COLO668 (cell line): ENCODE measurements around the gene SYT12.

Source experiments
- DNase-seq: peaks from one replicate; lab custom pipeline; 2025; ENCODE audit not compliant: unreplicated experiment; lab: John Stamatoyannopoulos, UW

Gene SYT12

GRCh38 chr11:67054836-67055523 is 32.0 kb downstream of the SYT12 start:
- DNase-seq, result peak; percentile 74

- peak; percentile 23 for DNase-seq
Measured at GRCh38 chr11:67055812-67056211, 32.9 kb downstream of the SYT12 start.

GRCh38 chr11:67056267-67057204 is 33.6 kb downstream of the SYT12 start, which contains the start of gene RHOD:
RHOD (plus strand) TSS chr11:67056847; CDS start chr11:67056903, 56 bp downstream.
- peak; percentile 26 for DNase-seq

- no peak for DNase-seq
Measured at GRCh38 chr11:67057205-67057672, 34.3 kb downstream of the SYT12 start.

- no peak for DNase-seq
Measured at GRCh38 chr11:67058506-67058905, 35.6 kb downstream of the SYT12 start.

- DNase-seq, result no peak
Measured at GRCh38 chr11:67059671-67060070, 36.7 kb downstream of the SYT12 start.

GRCh38 chr11:67060111-67060522 is 37.2 kb downstream of the SYT12 start:
- no peak for DNase-seq

- peak; percentile 44 for DNase-seq
Measured at GRCh38 chr11:67062526-67063373, 39.8 kb downstream of the SYT12 start.

- DNase-seq, result no peak
Measured at GRCh38 chr11:67066333-67066709, 43.4 kb downstream of the SYT12 start.

GRCh38 chr11:67071420-67072284 is 48.7 kb downstream of the SYT12 start:
- peak; percentile 81 for DNase-seq

GRCh38 chr11:67072295-67072694 is 49.4 kb downstream of the SYT12 start:
- no peak for DNase-seq

- peak; percentile 45 for DNase-seq
Measured at GRCh38 chr11:67073908-67074307, 51.0 kb downstream of the SYT12 start.

- DNase-seq, result no peak
Measured at GRCh38 chr11:67076202-67076601, 53.3 kb downstream of the SYT12 start.

- DNase-seq, result no peak
Measured at GRCh38 chr11:67079065-67079705, 56.3 kb downstream of the SYT12 start.

GRCh38 chr11:67082071-67082791 is 59.3 kb downstream of the SYT12 start:
- DNase-seq, result no peak

GRCh38 chr11:67083786-67084366 is 60.9 kb downstream of the SYT12 start:
- DNase-seq, result no peak

- DNase-seq, result no peak
Measured at GRCh38 chr11:67085617-67086016, 62.7 kb downstream of the SYT12 start.

- no peak for DNase-seq
Measured at GRCh38 chr11:67090717-67091116, 67.8 kb downstream of the SYT12 start.

- no peak for DNase-seq
Measured at GRCh38 chr11:67095214-67095507, 72.2 kb downstream of the SYT12 start.
